Stomach (tissue), 9 donors: ENCODE data around the gene F2R. TPM values are rescaled to one million over a fixed set of nuclear protein-coding genes. Genes with fewer than 3 reads are reported as not detected.

Experiments
- DNase-seq, 2 donors: peaks; one replicate each; pipeline versions ENCODE4 v3.0.0 to v3.0.0-alpha.2; 2013 to 2019
- H3K27ac ChIP-seq, 5 donors: fragments of 200-600 bp in 4 of 5; sonication (generic) in 4 of 5; one replicate each; pipeline ENCODE4 v1.5.1; 2013 to 2019; ENCODE audit warnings: mild to moderate bottlenecking in 1 of 5, moderate library complexity in 1 of 5
- H3K27me3 ChIP-seq, 3 donors: fragments of 200-600 bp; sonication (generic); one replicate each; pipeline ENCODE4 v1.5.1; 2017 to 2019; ENCODE audit warnings: mixed run types in 1 of 3
- H3K36me3 ChIP-seq, 4 donors: fragments of 200-600 bp; sonication (generic); 1 replicate in 3 of 4; 2 replicates in 1 of 4; pipeline ENCODE4 v1.5.1; 2016 to 2019
- H3K4me1 ChIP-seq, 4 donors: fragments of 200-600 bp; sonication (generic); one replicate each; pipeline ENCODE4 v1.5.1; 2016 to 2019
- H3K4me3 ChIP-seq, 4 donors: fragments of 200-600 bp; sonication (generic) in 3 of 4; one replicate each; pipeline ENCODE4 v1.5.1; 2016 to 2019; ENCODE audit warnings: mild to moderate bottlenecking in 1 of 4
- H3K9me3 ChIP-seq, 4 donors: fragments of 200-600 bp; sonication (generic); one replicate each; pipeline ENCODE4 v1.5.1; 2016 to 2019
- CTCF ChIP-seq, 7 experiments: fragments of 450-650 bp in 4 of 7; fragments of 200-600 bp in 3 of 7; sonication (generic) in 3 of 7; IDR thresholded peaks; one replicate each; pipeline ENCODE4 v1.5.1; 2016 to 2019; ENCODE audit warnings: antibody characterized with exemption in 7 of 7, control low read depth in 2 of 7, mild to moderate bottlenecking in 1 of 7
- EP300 ChIP-seq: sonication (generic); formaldehyde crosslinking; IDR thresholded peaks from one replicate; pipeline ENCODE4 v1.6.1; 2017; ENCODE audit warnings: antibody characterized with exemption
- POLR2A ChIP-seq, 4 donors: fragments of 450-650 bp; IDR thresholded peaks; one replicate each; pipeline ENCODE4 v1.6.1; 2016; ENCODE audit warnings: antibody characterized with exemption in 4 of 4, control low read depth in 2 of 4, mild to moderate bottlenecking in 1 of 4, moderate library complexity in 1 of 4
- POLR2AphosphoS5 ChIP-seq, 3 donors: sonication (generic); formaldehyde crosslinking; IDR thresholded peaks; one replicate each; pipeline ENCODE4 v1.6.1; 2016; ENCODE audit warnings: antibody characterized with exemption in 3 of 3
- WGBS, 5 donors: extraction: QIAGEN DNeasy Blood & Tissue Kit in 3 of 5; methylation state at CpG; one replicate each; pipeline versions ENCODE4 v1.1.5 to v1.1.7; 2013 to 2018; 5-methylcytosine and 5-hydroxymethylcytosine counted together
- intact Hi-C: fragments of 100-400 bp; cut with DNase I; formaldehyde crosslinking; loops from one replicate; pipeline ENCODE4 v1.15.1; 2023; ENCODE audit warnings: low total_unique reads
- polyA plus RNA-seq, 3 donors: library from polyadenylated mRNA; stranded (reverse); fragments of 200-250 nt; gene quantifications; one replicate each; pipeline ENCODE4 v1.2.3, GENCODE V29; 2013
- total RNA-seq, 5 donors: library from RNA; depleted of rRNA; stranded (reverse); fragments of >200 nt; gene quantifications; one replicate each; pipeline versions ENCODE4 v1.1.0 to v1.2.3, GENCODE V29; 2014 to 2016
- donor health status: healthy with polysubstance abuse.
- donor health status: Bipolar disorder and iron deficiency.
- donor health status: healthy.

F2R gene
- total and polyA plus RNA-seq, 8 donors = 1.4 to 16.2 (median 5.8) TPM; not detected in 1

- Histone ChIP-seq H3K36me3 (peaks cover 0 to 12% (median 10%) of the 10 kb centered on the region in 4 donors), H3K27ac (no peak overlapping the region), H3K4me3 (no peak overlapping the region), H3K9me3 (peaks cover 0 to 24% (median 20%) of the 10 kb centered on the region in 4 donors), H3K4me1 (no peaks in the 10 kb centered on the region), H3K27me3 (no peaks in the 10 kb centered on the region)
- WGBS, 5 donors = 65 to 80% (median 70%) methylated on average over 4 of the region's 4 CpGs
- no peak for DNase-seq
- TF ChIP-seq POLR2A (IDR thresholded peaks at IDR 0.05) (no peak), CTCF (IDR thresholded peaks at IDR 0.05) (no peak), POLR2AphosphoS5 (IDR thresholded peaks at IDR 0.05) (no peak), EP300 (no peak)
- intact Hi-C loops = no loop called here
Observed at GRCh38 chr5:76728965-76729364, 13.0 kb downstream of the F2R start.

- 83 to 92% (median 89%) methylated on average over 5 of the region's 5 CpGs for WGBS, 5 donors
- no peaks in the 10 kb centered on the region for H3K27me3 ChIP-seq
- DNase-seq = no peak
- H3K36me3 ChIP-seq = peaks cover 0 to 12% (median 10%) of the 10 kb centered on the region in 4 donors
- no peak overlapping the region for H3K27ac ChIP-seq
- intact Hi-C loops = no loop called here
- TF ChIP-seq EP300 (no peak), POLR2A (IDR thresholded peaks at IDR 0.05) (no peak), POLR2AphosphoS5 (IDR thresholded peaks at IDR 0.05) (no peak), CTCF (IDR thresholded peaks at IDR 0.05) (no peak)
- peaks cover 0 to 24% (median 20%) of the 10 kb centered on the region in 4 donors for H3K9me3 ChIP-seq
- H3K4me3 ChIP-seq = no peak overlapping the region
- no peaks in the 10 kb centered on the region for H3K4me1 ChIP-seq
Observed at GRCh38 chr5:76729373-76730290, 13.7 kb downstream of the F2R start.

GRCh38 chr5:76732405-76733048 lies 16.6 kb downstream of the F2R start:
- H3K4me3 ChIP-seq = no peak overlapping the region
- H3K27me3 ChIP-seq = no peaks in the 10 kb centered on the region
- no peak for DNase-seq
- WGBS, 5 donors = 83 to 90% (median 87%) methylated on average over 15 of the region's 15 CpGs
- intact Hi-C loops = no loop called here
- no peaks in the 10 kb centered on the region for H3K4me1 ChIP-seq
- peak overlapping the region; percentile 20 to 75 (median 45) for H3K27ac ChIP-seq
- peaks cover 0 to 12% (median 10%) of the 10 kb centered on the region in 4 donors for H3K36me3 ChIP-seq
- TF ChIP-seq POLR2AphosphoS5 (IDR thresholded peaks at IDR 0.05) = no peak
- TF ChIP-seq EP300 = no peak
- no peak for TF ChIP-seq CTCF (IDR thresholded peaks at IDR 0.05)
- no peak for TF ChIP-seq POLR2A (IDR thresholded peaks at IDR 0.05)
- peaks cover 0 to 24% (median 20%) of the 10 kb centered on the region in 4 donors for H3K9me3 ChIP-seq

- Histone ChIP-seq H3K9me3 (peaks cover 0 to 24% (median 20%) of the 10 kb centered on the region in 4 donors), H3K4me1 (no peaks in the 10 kb centered on the region), H3K27ac (peak overlapping the region in 4 of 5 donors; percentile 38 to 75 (median 51)), H3K4me3 (no peak overlapping the region), H3K27me3 (no peaks in the 10 kb centered on the region), H3K36me3 (peaks cover 0 to 12% (median 10%) of the 10 kb centered on the region in 4 donors)
- WGBS, 5 donors = 75 to 86% (median 85%) methylated on average over 13 of the region's 13 CpGs
- no peak for DNase-seq
- intact Hi-C loops = no loop called here
- TF ChIP-seq POLR2A (IDR thresholded peaks at IDR 0.05) = no peak
- TF ChIP-seq POLR2AphosphoS5 (IDR thresholded peaks at IDR 0.05) = no peak
- no peak for TF ChIP-seq CTCF (IDR thresholded peaks at IDR 0.05)
- no peak for TF ChIP-seq EP300
Observed at GRCh38 chr5:76733049-76733417, 17.1 kb downstream of the F2R start.
